GM18502 (cell line): ENCODE results near the gene ZSCAN21.
"Not testable (repeated sequence)": the region's sequence is repeated elsewhere in the genome, so short reads cannot be mapped to it uniquely, and the experiment has no call there.

Experiments used
- ATAC-seq: cut with Tn5 transposase; IDR thresholded peaks from one replicate; pipeline ENCODE4 v1.9.1; 2021; ENCODE audit warnings: mild to moderate bottlenecking; ENCODE audit not compliant: unreplicated experiment, poor library complexity

The ZSCAN21 gene

DNA sequence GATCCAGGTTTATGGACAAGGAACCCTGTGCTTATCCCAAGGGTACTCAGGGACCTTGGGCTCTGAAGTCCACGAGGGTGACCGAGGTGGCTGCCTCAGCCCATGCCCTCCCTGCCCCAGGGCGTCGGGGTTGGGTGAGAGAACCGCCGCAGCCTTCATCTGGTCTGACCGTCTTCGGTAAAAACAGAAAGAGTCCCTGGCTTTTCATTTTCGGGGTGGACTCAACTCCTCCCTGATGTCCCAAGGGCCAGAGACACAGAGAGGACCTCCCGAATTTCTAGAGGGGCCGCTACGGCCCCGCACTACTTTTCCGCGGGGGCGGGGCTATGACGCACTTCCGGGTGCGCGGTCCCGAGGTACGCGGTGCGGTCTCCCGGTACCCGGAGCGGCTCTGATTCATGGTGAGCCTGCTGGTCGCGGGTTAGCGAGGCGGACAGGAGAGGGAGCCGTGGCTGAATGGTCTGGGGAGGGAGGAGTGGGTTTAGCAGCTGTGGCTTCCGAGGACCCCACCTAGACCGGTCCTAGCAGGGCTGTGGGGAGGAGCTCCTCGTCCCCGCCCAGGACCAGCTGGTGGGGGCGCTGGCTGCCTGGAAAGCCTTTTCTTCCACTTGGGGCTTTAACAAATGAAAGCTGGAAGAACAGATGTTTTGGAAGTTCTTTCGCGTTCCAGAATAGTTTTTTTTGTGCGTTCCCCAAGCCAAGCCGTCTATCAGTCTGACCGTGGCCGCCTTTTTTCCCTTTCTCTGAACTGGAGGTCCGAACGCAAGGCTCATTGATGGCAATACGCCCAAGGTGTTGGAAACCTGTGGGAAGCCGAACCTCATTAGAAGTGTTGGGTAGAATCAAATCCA is at the start of gene ZSCAN21:
TSS of gene ZSCAN21 (plus strand) at position 334 of the 851 bp plus-strand sequence. CDS start 7,233 bp downstream, outside the sequence.
- peak; percentile 93 for ATAC-seq

GRCh38 chr7:100000239-100000638 is 49.3 kb upstream of the ZSCAN21 start:
- ATAC-seq, result no peak

GRCh38 chr7:100003711-100004661 is 45.6 kb upstream of the ZSCAN21 start:
- no peak for ATAC-seq

DNA sequence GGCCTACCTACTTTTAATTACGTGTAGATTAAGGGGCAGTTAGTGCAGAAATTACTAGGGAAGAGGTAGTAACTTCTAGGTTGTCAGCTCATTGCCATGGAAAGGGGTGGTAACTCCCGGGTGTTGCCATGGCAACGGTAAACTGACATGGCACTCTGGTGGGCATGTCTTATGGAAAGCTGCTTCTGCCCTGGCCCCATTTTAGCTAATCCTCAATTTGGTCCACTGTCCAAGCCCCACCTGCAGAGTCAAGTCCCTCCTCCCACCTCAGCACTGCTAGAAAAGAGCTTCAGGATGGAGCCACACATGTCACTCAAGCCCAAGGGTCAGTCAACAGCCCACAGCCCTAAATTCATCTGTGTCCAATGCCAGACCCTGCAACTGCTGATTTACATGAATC is 41.7 kb upstream of the ZSCAN21 start:
- no peak for ATAC-seq

- no peak for ATAC-seq
These were observed 41.0 kb upstream of the ZSCAN21 start for GRCh38 chr7:100008525-100008924.

- not testable (repeated sequence) for ATAC-seq
These were observed 39.6 kb upstream of the ZSCAN21 start for GRCh38 chr7:100009952-100010351.

DNA sequence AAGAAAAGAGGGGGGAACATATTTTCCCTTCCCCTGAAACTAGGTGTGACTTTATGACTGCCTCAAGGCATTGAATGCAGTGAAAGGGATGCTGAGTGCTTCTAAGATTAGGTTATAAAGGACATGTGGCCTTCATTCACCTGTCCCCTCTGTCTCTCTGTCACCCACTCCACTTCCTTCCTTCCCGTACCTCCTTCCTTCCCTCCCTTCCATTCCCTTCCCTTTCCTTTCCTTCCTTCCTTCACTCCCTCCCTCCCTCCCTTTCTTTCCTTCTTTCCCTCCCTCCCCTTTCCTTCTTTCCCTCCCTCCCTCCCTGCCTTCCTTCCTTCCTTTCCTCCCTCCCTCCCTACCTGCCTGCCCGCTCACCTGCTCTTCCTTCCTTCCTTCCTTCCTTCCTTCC is 38.7 kb upstream of the ZSCAN21 start:
- no peak for ATAC-seq

DNA sequence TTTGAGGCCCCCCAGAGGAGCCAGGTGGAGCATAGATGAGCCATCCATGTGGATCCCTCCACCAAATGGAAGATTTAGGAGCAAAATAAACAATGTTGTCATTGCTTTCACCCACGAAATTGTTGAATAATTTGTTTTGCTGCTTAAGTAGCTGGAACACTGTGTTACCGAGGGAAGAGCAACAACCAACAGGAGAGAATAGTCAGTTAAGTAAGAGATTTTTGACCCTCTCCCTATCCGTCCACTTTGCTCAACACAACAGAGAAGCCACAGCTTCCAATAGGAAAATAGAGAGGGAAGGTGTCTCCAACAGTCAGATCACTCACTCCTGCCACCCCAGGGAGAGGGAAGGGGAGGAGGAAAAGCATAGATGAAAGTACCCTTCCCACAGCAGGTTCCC is 38.1 kb upstream of the ZSCAN21 start:
- no peak for ATAC-seq

- not testable (repeated sequence) for ATAC-seq
These were observed 36.9 kb upstream of the ZSCAN21 start for GRCh38 chr7:100012385-100013327.

DNA sequence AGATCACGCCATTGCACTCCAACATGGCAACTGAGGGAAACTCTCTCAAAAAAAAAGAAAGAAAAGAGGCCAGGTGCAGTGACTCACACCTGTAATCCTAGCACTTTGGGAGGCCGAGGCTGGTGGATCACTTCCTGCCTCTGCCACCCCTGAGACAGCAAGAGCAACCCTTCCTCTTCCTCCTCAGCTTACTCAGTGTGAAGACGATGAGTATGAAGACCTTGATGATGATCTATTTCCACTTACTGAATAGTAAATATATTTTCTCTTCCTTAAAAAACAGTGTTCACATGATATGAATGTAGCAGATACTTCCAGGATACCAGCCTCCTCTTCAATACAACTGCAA is 36.3 kb upstream of the ZSCAN21 start:
- ATAC-seq, result no peak

DNA sequence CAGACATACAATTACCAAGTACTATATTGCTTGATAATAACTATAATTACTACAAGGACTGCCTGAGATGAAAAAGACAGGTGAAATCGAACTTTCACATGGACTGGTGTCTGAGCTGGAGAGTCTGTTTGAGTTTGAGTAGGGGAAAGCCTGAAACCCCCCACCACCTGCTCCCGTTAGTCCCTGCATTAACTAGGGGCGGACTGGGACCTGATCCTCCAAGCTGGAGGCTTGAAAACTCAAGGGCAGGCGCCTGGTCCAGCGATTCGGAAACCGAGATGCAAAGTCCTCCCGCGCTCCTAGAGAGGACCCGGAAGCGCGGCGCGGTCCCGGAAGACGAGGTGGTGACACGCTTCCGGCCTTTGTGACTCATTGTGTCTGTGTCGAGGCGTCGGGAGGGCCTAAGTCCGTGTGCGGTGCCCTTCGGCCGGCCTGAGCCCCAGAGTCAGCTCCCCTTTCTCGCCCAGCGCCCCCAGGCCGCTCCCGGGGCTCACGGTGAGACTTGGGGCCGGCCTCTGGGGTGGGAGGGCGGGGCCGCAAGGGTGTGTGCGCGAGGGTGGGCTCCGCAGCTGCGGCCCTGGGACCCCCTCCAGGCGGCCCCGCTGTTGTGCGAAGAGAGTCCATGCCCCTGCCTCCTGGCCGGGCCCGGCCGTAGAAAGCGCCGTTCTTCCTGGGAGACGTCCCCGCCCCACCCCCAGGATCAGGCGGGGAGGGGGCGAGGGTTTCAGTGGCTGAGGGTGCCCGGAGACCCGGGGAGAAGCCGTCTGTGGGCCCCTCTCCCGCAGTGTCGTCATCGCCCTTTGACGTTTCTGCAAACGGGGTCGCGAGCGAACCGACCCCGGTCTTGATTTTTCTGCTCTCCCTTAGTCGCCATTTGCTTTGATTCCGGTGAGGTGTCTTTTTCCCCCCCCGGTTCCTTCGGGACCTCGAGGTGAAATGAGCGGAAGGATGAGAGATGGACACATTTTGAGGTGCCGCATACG is 34.1 kb upstream of the ZSCAN21 start, which contains the start of gene ZKSCAN1:
TSS of gene ZKSCAN1 (plus strand) at position 365 of the 983 bp plus-strand sequence. CDS start 7,911 bp downstream, outside the sequence.
- peak; percentile 95 for ATAC-seq

DNA sequence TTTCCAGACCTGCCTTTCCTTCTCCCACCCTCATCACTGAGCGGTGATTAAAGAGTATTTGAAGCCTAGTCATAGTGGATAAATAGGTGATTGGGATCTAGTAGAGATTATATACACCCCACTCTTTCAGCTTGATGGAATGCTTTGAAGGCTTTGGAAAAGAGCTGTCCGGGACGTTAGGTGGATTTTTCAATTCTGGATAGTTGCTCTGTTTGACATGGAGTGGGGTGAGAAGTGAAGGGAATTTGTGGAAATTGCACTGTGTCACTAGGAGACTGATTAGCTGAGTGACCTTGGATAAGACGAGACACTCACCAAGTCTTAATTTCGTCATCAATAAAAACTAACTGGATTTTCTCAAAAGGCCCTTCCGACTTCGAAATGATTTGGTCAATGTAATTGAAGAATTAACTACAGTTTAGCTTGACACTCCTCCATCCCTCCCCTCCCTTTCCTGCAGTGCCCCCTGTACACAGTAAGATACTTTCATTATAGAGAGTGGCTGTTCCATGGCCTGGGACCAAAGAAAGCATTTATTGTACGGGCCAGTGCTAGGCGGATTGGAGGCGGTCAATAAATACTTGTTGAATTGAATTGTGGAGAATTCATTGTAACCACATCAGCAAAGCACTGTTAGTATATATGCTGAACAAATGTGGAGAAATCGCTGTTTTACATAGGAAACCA is 33.2 kb upstream of the ZSCAN21 start:
- ATAC-seq, result no peak

- ATAC-seq, result no peak
These were observed 32.3 kb upstream of the ZSCAN21 start for GRCh38 chr7:100017300-100017699.

DNA sequence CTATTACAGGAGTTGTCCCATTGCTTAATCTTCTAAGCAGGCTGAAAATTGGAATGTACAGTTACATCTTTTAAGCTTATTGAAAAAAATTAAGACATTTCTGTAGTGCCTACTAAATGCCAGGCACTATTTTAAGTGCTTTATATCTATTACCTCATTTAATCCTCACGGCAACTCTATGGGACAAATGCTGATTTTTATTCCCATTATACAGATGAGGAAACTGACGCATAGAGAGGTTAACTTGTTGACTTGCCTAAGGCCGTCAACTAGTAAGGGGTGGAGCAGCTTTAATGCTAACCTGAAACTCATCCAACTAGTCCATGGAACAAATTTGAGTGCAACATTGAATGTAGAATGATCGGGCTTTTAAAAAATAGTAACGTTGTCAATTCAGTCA is 31.7 kb upstream of the ZSCAN21 start:
- no peak for ATAC-seq

- ATAC-seq, result no peak
These were observed 29.7 kb upstream of the ZSCAN21 start for GRCh38 chr7:100019908-100020307.

DNA sequence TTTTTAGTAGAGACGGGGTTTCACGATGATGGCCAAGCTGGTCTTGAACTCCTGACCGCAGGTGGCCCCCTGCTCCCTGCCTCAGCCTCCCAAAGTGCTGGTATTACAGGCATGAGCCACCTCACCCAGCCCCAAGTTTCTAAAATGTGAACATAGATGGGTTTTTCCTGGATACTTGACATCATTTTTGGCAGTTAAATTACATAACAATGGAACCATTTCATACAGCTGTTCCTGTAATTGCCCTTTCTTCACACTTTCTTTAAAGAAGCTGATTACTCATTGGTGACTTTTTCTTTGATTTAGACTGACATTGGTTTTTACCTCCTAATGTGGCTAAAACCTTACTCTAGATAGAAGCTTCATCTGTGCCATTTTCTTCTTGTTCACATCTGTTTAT is 28.3 kb upstream of the ZSCAN21 start:
- no peak for ATAC-seq

DNA sequence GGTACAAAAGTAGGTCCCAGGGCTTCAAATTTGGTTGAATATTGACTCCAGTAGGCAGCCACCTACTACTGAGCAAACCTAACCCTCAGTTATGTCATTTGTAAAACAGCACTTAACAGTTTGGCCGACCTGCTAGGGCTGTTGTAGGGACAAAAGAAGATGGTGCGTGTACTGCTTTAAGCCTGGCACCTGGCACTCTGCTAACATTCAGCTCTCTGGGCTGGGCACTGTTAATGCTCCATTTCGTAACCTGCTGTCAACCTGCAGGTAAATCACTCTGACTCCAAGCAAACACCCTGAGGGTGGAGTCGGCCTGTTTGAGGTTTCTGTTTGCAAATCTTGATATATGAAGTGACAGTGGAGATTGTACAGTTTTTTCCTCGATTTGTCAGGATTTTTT is 27.0 kb upstream of the ZSCAN21 start:
- no peak for ATAC-seq

DNA sequence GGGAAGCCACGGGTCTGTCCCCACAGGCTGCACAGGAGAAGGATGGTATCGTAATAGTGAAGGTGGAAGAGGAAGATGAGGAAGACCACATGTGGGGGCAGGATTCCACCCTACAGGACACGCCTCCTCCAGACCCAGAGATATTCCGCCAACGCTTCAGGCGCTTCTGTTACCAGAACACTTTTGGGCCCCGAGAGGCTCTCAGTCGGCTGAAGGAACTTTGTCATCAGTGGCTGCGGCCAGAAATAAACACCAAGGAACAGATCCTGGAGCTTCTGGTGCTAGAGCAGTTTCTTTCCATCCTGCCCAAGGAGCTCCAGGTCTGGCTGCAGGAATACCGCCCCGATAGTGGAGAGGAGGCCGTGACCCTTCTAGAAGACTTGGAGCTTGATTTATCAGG is 26.0 kb upstream of the ZSCAN21 start:
- ATAC-seq, result no peak
